ENCODE measurements around the gene ZNF44.

ZNF44 gene

DNA sequence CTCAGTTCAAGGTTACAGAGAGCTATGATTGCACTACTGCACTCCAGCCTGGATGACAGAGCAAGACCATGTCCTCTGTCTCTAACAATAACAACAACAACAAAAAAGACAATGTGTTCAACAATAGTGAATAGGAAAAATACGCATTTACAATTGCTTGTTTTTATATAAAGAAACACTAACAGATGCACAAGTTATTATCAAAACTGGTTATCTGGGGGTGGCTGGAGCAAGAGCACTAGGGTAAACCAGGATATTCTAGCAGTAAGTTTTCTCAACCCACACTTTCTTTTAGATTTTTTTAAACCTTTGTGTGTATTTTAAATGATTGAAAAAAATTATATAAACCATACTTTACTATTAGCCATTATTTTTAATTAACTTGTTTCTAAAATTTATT, 33.1 kb downstream of the ZNF44 start:
- no peak for DNase-seq (ENCODE audit: low read depth)

DNA sequence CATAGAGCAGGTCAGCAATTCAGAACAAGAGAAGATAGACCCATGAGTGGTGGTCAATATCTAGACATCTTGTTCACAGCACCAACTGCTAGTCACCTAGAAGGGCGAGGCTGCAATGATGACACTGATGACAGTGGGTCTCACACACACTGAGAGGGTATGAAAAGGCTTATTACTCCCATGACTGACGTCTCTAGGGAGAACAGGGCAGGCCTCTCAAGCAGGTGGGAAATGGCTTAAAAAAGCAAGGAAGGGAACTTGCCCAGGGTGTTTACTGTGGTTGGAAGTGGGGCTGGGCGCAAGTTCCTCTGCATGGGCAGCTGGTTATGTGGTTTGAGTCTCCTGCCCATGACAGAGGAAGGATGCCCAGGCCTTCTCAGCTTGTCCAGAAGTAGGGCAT, 33.8 kb downstream of the ZNF44 start:
- DNase-seq (ENCODE audit: low read depth) = no peak

DNA sequence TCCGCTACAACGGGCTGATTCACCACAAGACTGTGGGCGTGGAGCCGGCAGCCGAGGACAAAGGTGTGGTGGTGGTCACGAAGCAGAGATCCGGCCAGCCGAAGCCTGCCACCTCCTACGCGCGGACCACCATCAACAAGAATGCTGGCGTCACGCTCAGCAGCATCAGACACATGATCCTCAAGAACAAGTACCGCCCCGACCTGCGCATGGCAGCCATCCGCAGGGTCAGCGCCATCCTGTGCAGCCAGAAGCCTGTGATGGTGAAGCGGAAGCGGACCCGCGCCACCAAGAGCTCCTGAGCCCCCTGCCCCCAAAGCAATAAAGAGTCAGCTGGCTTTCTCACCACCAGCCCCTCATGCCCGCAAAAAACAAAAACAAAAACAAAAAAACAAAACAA, 34.4 kb downstream of the ZNF44 start:
- no peak for DNase-seq (ENCODE audit: low read depth)

- no peak for DNase-seq (ENCODE audit: low read depth)
Measured at GRCh38 chr19:12255372-12255771, 39.3 kb downstream of the ZNF44 start.

DNA sequence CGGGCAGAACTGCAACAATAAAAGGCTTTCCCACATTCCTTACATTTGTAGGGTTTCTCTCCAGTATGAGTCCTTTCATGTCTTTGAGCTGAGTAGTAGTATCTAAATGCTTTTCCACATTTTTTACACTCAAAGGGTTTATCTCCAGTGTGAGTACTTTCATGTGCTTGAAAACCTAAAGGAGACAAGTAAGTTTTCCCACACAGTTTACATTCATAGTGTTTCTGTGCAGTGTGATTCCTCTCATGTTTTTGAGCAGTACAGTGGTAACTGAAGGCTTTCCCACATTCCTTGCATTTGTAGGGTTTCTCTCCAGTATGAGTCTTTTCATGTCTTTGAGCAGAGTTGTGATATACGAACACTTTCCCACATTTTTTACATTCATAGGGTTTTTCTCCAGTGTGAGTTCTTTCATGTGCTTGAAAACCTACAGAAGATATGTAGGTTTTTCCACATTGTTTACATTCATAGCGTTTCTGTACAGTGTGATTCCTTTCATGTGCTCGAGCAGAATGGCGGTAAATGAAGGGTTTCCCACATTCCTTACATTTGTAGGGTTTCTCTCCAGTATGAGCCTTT, 47.0 kb downstream of the ZNF44 start:
- no peak for DNase-seq (ENCODE audit: low read depth)

GRCh38 chr19:12244370-12244769, 50.3 kb downstream of the ZNF44 start:
- DNase-seq (ENCODE audit: low read depth) = no peak

DNA sequence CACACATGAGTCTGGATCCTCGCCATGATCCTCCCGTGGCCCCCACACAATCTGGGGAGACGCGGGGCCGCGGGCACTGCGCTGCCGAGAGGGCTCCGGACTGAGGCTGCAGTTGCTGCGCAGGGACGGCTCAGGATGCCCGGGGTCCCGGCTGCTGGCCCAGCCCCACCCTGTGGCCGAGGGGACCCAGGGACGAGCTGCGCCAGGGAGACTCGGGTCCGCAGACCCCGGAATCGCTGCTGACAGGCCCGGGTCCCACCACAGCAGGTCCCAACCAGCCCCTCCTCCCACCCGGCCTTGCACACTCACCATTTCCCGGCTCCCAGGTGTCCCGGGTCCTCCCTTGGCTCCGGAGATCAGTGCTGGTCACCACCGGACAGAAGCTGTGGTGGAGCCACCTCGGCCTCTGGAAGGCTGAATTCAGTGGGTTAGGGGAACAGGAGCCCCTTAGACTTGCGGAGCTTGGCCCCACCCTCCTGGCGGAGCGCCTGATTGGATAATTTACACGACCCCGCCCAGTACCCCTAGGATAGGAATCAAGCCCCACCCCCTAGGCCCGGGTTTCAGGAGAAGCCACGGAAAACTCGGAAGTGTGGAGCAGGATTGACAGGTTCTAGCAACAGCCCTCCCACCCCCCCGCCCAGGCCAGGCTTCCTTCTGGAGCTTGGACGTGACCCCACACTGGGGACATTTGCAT, 57.4 kb downstream of the ZNF44 start:
- no peak for DNase-seq (ENCODE audit: low read depth)

DNA sequence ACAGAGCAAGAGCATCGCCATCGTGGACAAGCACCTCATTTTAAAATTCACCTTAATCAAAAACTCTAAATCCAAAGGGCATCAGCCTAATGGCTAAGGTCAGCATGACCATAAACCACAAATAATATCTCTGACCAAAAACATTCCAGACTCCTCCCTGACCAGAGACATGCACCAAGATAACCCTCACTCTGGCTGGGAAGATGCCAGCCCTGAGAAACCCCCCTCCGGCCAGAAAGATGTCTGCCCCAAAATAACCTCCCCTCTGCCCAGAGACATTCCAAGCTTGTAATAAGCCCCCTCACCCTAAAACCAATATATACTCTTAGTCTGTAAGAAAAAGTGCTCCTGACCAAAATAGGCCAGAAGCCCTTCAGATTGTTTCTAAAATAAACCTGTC, 61.7 kb downstream of the ZNF44 start:
- DNase-seq (ENCODE audit: low read depth) = no peak

DNA sequence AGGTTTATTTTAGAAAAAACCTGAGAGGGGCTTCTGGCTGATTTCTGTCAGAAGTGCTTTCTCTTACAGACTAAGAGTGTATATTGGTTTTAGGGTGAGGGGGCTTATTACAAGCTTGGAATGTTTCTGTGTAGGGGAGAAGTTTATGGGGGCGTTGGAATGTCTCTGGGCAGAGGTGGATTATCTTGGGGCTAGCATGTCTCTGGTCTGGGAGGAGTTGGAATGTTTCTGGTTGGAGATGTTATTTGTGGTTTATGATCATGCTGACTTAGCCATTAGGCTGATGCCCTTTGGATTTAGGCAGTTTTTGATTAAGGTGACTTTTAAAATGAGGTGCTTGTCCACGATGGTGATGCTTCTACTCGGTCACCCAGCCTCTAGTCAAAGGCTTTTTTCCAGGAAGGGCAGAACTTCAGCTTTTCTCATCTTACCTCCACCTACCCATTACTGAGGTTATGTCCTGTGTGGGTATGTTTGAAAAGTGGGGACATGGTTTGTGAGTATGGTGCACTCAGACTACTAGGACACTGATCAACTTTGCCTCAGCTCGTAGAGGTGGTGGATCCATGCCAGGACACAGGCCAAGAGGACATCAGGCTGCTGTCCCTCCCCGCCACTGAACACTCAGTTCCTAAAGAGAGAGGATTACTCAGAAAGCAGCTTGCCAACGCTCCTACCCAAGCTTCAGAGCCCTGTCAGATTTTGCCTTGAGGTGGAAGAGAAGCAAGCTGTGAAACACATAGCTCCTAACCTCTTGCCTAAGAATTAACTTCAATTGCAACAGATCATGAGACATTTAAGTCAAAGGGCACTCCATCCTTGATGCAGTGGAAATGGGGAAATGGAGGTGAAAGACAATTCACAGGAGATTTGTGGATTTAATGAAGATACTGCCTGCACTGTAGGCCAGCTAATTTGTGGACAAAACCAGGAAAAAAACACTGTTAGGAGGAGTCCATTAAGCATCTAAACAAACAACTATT, 63.6 kb downstream of the ZNF44 start:
- no peak for DNase-seq (ENCODE audit: low read depth)

- no peak for DNase-seq (ENCODE audit: low read depth)
Measured at GRCh38 chr19:12229990-12230389, 64.7 kb downstream of the ZNF44 start.

- DNase-seq (ENCODE audit: low read depth) = no peak
Measured at GRCh38 chr19:12224676-12225075, 70.0 kb downstream of the ZNF44 start.

GRCh38 chr19:12222980-12223630, 71.6 kb downstream of the ZNF44 start:
- no peak for DNase-seq (ENCODE audit: low read depth)

Data from T follicular helper cell (primary cell).